ENCODE data around the gene KRTAP4-11. TPM values are rescaled to one million over a fixed set of nuclear protein-coding genes. Genes with fewer than 3 reads are reported as not detected.
"Not testable (repeated sequence)": the region's sequence is repeated elsewhere in the genome, so short reads cannot be mapped to it uniquely, and the experiment has no call there.

KRTAP4-11 gene
- total RNA-seq, 1 donor = not detected

GRCh38 chr17:41125064-41125463, 6.9 kb upstream of the KRTAP4-11 start:
- no peak for DNase-seq (ENCODE audit: low read depth in 2 of 3, low spot score in 2 of 3)

GRCh38 chr17:41123991-41124371, 5.8 kb upstream of the KRTAP4-11 start, which contains the start of gene KRTAP4-12:
KRTAP4-12 (minus strand) TSS chr17:41124182; CDS start chr17:41124122, 60 bp downstream.
- not testable (repeated sequence) for DNase-seq (ENCODE audit: low read depth in 2 of 3, low spot score in 2 of 3)

GRCh38 chr17:41123292-41123990, 5.3 kb upstream of the KRTAP4-11 start:
- not testable (repeated sequence) for DNase-seq (ENCODE audit: low read depth in 2 of 3, low spot score in 2 of 3)

GRCh38 chr17:41121742-41122141, 3.6 kb upstream of the KRTAP4-11 start:
- DNase-seq (ENCODE audit: low read depth in 2 of 3, low spot score in 2 of 3) = no peak

GRCh38 chr17:41119696-41120690, 1.8 kb upstream of the KRTAP4-11 start:
- peak in 2 of 3 donors; percentile 27 to 75 for DNase-seq (ENCODE audit: low read depth in 2 of 3, low spot score in 2 of 3)

GRCh38 chr17:41118721-41119120, 548 bp upstream of the KRTAP4-11 start:
- DNase-seq (ENCODE audit: low read depth in 2 of 3, low spot score in 2 of 3) = no peak

- DNase-seq (ENCODE audit: low read depth in 2 of 3, low spot score in 2 of 3) = peak in 1 of 3 donors; percentile 28
These were observed 1.9 kb downstream of the KRTAP4-11 start for GRCh38 chr17:41116297-41116696.

- DNase-seq (ENCODE audit: low read depth in 2 of 3, low spot score in 2 of 3) = no peak
These were observed 6.9 kb downstream of the KRTAP4-11 start for GRCh38 chr17:41111151-41111885.

GRCh38 chr17:41108728-41109386, 9.3 kb downstream of the KRTAP4-11 start:
- not testable (repeated sequence) for DNase-seq (ENCODE audit: low read depth in 2 of 3, low spot score in 2 of 3)

- no peak for DNase-seq (ENCODE audit: low read depth in 2 of 3, low spot score in 2 of 3)
These were observed 10.2 kb downstream of the KRTAP4-11 start for GRCh38 chr17:41107941-41108450.

GRCh38 chr17:41105347-41105746, 12.8 kb downstream of the KRTAP4-11 start, which contains the start of gene KRTAP4-9:
KRTAP4-9 (plus strand) TSS chr17:41105389; CDS start chr17:41105389, 0 bp downstream.
- DNase-seq (ENCODE audit: low read depth in 2 of 3, low spot score in 2 of 3) = not testable (repeated sequence)

GRCh38 chr17:41104386-41105038, 13.7 kb downstream of the KRTAP4-11 start:
- not testable (repeated sequence) for DNase-seq (ENCODE audit: low read depth in 2 of 3, low spot score in 2 of 3)

- DNase-seq (ENCODE audit: low read depth in 2 of 3, low spot score in 2 of 3) = no peak
These were observed 14.3 kb downstream of the KRTAP4-11 start for GRCh38 chr17:41103896-41104295.

GRCh38 chr17:41101586-41102259, 16.4 kb downstream of the KRTAP4-11 start, which contains the start of gene KRTAP4-16:
KRTAP4-16 (minus strand) TSS chr17:41102209; CDS start chr17:41102209, 0 bp downstream.
- DNase-seq (ENCODE audit: low read depth in 2 of 3, low spot score in 2 of 3) = no peak

- peak in 1 of 3 donors; percentile 36 for DNase-seq (ENCODE audit: low read depth in 2 of 3, low spot score in 2 of 3)
These were observed 18.3 kb downstream of the KRTAP4-11 start for GRCh38 chr17:41099682-41100480.

GRCh38 chr17:41098481-41098880, 19.7 kb downstream of the KRTAP4-11 start:
- DNase-seq (ENCODE audit: low read depth in 2 of 3, low spot score in 2 of 3) = no peak

GRCh38 chr17:41098042-41098441, 20.1 kb downstream of the KRTAP4-11 start, which contains the start of gene KRTAP4-8:
KRTAP4-8 (minus strand) TSS chr17:41098142; CDS start chr17:41098084, 58 bp downstream.
- no peak for DNase-seq (ENCODE audit: low read depth in 2 of 3, low spot score in 2 of 3)

GRCh38 chr17:41096055-41096454, 22.1 kb downstream of the KRTAP4-11 start:
- no peak for DNase-seq (ENCODE audit: low read depth in 2 of 3, low spot score in 2 of 3)

Measured in hematopoietic multipotent progenitor cell (in vitro differentiated cells).